SK-MEL-5 (cell line): ENCODE data around the gene VWDE. TPM values are rescaled to one million over a fixed set of nuclear protein-coding genes. Genes with fewer than 3 reads are reported as not detected.
A peak's percentile ranks its signal among the peaks of the same experiment; 100 is the strongest.

Experiments
- DNase-seq: peaks from one replicate; pipeline ENCODE4 v3.0.0-alpha.2; 2016; ENCODE audit warnings: low read depth, low spot score
- in situ Hi-C: cut with HindIII; loops from 2 replicates; pipeline ENCODE4 v1.10.0; 2016; ENCODE audit warnings: low sequenced_read_pairs, high pct_unique_total_duplicates, low pct_unique_long_range_greater_than_20kb
- total RNA-seq: library from RNA; depleted of rRNA; stranded (reverse); fragments of >200 nt; shearing (Covaris generic); gene quantifications from 2 replicates; pipeline ENCODE4 v1.2.3, GENCODE V29; 2014

VWDE gene
- total RNA-seq, 1 experiment from 2014 or later: 0.32 TPM

DNA sequence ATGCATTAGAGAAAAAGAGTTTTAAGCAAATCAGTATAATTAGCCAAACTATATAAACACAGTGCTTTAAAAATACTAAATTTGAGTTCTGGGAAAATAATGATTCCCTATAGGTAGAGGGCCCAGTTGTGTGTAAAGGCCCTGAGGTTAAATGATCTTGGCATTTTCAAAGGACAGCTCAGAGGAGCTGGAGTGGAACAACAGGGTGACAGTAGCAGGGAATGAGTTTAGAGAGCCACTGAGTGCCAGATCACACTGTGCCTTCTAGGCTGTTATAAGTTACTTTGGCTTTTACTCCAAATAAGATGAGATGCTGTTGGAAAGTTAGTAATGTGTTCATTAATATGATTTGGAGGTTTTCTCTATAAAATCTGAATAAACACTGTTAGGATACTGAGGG is 34.6 kb downstream of the VWDE start:
- in situ Hi-C loops: no loop called here

DNA sequence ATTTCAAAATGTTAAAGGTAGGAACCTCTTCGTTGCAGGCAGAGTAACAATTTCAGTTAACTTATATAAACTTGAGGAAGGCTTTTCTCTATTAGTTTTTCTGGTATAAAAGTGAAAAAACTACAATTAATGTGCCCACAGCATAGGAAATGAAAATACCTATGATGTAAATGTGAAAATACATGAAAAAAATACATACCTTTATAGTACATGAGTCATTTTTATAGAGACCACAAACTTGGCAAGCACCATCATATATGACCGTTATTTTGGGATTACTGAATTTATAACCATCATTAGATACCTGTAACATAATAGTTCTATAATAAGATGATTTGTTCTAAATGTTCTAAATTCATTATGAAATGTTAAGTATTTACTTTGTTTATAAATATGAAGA is 42.7 kb downstream of the VWDE start:
- in situ Hi-C loops: no loop called here
- DNase-seq: no peak

More for the DNA sequence above, 34.6 kb downstream of the VWDE start:
- no peak for DNase-seq

DNA sequence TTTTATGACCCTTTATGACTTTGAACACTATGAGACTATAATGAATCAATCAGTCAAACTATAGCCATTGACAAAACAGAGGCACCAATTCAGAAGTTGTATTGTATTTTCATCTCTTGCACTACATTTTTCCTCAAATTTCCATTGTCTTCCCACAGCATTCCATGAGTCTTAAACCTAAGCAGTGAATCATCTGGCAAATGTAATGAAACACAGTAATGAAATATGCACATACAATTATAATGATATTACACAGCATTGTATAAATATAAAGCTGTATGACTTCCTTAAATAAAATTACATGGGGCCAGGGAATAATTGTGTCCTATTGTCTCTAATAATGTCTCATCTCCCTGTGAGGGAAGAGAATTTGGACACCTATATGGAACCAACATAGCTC is 45.0 kb downstream of the VWDE start:
- DNase-seq: no peak
- in situ Hi-C loops: no loop called here

DNA sequence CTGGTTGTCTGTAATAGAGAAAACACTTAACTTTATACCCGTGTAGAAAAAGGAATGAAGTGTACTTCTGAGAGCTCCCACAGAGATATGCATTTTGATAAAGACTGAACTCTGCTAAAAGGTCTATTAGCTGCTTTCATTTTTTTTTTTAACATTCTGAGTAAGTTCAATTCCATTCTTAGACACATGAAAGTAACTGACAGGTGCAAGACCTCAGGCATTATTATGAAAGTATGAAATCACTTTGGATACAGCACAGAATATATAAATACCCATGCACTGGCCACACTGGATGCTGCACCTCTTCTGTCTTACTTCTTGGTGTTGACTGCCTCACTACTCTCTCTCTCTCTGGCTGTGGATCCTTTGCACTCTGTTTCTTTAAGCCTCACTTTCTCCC is 46.2 kb downstream of the VWDE start:
- in situ Hi-C loops: no loop called here
- no peak for DNase-seq

DNA sequence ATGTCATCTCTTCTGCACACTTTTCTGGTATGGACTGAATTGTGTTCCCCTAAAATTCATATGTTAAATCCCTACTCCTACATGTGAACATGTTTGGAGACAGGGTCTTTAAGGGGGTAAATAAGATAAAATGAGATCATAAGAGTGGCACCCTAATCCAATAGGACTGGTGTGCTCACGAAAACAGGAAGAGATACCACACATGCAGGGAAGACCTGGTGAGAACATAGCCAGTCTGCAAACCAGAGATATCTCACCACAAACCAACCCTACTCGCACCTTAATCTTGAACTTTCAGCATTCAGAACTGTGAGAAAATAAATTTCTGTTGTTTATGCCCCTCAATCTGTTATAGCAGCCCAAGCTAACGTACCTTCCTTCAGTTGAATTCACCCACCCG is 51.8 kb downstream of the VWDE start:
- in situ Hi-C loops: no loop called here
- DNase-seq: no peak

DNA sequence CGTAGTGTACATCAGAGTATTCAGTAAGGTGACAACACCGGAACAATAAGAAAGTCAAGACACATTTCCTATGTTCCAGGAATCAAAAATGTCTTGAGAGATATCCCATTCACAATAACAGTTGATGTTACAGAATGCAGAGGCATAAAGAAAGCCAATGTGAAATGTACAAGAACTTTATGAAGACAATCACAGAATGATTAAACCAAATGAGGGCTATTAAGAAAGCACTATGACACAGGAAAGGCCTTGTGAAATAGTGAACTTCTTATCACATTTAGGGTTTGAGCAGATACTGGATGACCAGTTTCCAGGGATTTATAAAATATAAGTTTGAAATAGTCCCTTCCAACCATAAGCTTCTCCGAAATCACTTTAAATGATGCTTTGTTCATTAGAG is 52.7 kb downstream of the VWDE start:
- DNase-seq: no peak
- in situ Hi-C loops: no loop called here

DNA sequence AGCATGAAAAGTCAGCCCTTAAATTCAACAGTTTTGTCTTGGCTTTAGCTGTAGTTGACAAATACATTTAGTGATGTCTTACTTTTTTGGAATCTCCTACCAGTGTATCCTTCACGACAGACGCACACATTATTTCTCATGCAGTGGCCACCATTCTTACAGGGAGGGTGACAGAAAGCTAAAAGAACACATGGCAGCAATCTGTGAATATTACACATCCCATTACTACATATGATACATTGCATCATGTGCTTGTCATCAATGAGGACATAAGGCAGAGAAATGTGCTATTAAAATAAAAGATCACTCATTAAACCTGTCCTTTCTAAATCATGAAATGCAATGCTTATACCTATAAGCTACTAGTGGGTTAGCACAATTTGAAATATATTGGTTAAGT is 66.6 kb downstream of the VWDE start:
- in situ Hi-C loops: no loop called here
- no peak for DNase-seq

DNA sequence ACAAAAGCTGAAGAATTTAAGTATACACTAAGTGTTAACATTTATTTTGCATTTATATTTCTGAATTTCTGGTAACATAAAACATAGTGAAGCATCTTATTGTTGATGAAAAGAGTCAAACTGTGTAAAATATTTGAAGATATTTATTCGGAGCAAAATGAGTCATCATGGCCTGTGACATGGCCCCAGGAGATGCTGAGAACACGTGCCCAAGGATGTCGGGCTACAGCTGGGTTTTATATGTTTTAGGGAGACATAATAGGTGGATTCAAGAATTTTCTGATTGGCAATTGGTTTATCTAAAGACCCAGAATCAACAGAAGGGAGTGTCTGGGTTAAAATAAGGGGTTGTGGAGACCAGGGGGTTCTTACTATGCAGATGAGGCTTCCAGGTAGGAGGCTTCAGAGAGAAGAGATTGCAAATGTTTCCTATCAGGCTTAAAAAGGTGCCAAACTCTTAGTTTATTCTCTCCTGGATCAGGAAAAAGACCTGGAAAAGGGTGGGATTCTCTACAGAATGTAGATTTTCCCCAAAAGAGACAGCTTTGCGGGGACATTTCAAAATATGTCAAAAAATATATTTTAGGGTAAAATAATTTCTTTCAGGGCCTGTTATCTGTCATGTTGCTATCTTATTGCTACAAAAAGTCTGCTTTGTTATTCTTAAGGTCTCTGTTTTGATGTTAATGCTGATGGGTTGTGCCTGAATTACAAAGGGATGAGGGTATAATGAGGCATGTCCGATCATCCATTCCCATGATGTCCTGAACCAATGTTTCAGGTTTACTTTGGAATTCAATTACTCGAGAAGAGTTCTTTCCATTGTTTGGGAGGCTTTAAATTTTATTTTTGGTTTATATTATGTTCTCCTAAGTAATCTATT is 74.5 kb downstream of the VWDE start:
- DNase-seq: no peak
- in situ Hi-C loops: no loop called here

DNA sequence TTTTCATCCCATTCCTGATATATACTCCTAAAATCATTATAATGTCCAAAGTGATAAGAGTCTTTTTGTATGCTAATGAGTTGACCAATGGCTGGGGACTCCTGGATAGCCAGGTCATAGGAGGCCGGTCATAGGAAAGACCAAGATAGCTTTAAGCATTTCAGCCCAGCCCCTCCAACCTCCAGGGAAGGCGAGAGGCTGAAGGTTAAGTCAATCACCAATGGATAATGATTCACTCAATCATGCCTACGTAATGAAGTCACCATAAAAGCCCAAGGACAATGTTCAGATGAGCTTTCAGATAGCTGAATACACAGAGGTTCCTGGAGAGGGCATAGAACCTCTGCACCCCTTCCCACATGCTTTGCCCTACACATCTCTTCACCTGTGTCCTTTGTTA is 75.7 kb downstream of the VWDE start:
- in situ Hi-C loops: no loop called here
- DNase-seq: no peak

DNA sequence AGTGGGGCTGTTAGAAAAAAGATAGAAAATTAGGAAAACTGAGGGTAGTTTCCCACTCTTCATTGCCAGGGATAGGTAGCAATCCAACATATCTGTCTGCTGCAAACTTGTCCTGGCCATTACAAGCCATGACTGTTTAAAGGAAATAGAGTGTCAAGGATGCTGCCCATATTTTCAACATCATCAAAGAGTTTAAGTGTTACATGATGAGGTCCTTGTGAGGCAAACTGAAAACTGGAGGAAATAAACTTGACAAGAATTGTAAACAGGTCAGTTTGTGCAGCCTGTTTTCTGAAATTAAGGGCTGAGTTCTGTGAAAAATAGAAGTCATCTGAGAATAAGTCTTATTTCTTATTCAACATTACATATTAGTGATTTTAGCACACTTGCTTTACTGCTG is 78.0 kb downstream of the VWDE start:
- in situ Hi-C loops: no loop called here
- no peak for DNase-seq

DNA sequence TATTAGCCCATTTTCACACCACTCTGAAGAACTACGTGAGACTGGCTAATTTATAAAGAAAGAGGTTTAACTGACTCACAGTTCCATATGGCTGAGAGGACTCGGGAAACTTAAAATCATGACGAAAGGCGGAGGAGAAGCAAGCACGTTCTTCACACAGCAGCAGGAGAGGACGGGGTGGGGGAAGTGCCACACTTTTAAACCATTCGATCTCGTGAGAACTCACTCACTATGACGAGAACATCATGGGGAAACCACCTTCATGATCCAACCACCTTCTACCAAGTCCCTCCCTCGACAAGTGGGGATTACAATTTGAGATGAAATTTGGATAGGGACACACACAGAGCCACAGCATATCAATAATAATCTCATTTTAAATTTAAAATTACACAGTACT is 80.2 kb downstream of the VWDE start:
- in situ Hi-C loops: no loop called here
- peak; percentile 44 for DNase-seq

DNA sequence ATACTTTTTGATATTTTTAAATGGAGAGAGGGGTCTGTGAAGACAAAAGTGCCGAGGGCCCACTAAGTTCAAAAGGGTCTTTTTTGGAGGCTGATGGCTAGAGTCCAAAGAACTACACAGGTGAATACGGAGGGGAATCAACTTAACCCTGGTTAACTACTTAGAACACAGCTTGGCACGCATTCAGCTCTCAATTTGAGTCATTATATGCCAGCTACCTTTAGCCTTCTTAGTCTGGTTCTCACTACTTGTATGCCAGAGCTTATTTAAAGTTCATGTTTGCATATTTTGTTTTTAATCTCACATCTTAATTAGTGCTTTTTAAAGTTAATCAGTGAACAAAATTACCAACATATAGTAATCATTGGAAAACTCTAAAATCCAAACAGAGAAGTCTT is 80.8 kb downstream of the VWDE start:
- DNase-seq: no peak
- in situ Hi-C loops: no loop called here

DNA sequence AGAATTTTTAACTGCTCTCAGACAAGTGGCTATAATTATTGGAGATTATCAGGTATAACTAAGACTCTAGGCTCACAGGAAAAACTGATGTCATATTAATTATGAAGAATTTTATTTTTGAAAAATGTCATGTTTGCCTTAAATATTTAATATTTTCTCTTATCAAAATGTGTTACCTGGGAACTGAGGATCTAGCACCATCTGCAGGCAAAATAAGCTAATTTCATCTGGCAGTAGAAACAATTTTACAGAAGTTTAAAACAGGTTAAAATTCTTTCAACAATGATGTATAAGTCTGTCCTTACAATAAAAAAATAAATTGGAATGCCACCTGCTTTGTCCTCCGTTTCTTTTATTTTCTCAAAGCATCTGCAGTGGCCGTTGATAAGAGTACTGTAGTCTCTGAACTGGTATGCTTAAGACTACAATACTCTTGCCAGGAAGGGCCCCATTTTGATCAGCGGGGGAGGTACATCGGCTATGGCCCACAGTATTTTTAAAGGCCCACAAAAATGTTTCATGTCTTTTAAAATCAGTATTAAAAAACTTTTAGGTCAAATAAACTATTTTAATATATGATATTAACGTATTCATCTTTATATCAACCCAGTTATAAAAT is 81.3 kb downstream of the VWDE start:
- DNase-seq: peak; percentile 52
- in situ Hi-C loops: no loop called here

DNA sequence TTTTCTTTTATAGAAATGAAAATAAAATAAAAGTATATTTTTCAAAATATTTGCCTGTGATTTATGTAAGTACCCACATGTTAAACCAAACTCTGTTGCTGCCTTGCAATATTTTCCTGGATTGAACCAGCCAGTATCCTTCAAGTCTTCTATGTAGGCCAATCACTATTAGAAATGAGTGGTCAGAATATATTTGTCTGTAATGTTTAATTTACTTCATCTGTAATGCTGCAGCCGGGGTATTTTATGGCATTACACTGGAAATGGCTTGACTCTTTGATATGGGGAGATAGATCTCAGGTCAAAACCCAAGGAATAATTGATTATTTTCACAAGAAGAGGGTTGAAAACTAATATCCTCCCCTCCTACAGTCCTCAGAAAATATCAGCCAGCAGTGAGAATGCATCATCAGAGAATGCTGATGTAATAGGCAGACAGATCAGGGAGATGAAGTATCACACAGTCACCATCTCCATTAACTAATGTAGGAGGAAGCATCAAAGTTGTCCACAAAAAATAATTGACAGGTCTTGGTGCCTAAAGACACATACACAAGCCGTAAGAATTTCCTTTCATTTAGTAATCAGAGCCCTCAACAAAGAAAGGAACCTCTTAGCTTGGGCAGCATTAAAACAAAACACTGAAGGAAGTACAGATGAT is 82.5 kb downstream of the VWDE start:
- DNase-seq: no peak
- in situ Hi-C loops: no loop called here

DNA sequence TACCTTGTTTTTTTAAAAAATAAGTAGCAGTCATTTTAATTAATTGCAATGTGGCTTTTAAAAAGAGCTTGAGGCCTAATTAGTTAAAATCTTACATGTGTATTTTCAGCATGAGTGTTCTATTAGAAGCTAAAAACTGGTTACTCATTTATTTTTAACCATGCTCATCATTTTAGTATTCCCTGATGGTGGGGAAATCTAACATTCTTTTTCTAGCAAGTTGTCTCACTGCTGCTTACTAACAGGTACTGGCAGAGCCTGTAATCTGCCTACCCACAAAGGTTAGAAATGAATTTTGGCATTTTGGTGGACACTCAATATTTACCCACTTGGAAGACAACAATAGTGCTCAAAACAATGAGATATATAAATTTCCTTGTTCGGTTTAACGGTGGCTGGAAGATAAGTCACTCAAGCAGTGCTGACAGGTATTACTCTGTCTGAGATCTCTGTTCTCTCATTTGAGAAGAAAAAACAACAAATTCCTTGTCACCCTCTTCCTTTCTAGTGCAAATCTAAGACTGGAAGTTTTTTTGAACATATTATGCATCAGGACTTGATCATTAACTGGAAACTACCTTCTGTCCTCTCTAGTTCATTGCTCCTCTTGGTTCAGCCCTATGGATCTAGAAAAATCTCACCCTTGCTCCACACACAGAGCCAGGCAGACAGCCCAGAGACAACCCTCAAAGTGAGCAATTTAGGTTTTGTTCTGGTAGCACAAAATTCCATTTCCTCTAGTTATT is 83.3 kb downstream of the VWDE start:
- no peak for DNase-seq
- in situ Hi-C loops: no loop called here

DNA sequence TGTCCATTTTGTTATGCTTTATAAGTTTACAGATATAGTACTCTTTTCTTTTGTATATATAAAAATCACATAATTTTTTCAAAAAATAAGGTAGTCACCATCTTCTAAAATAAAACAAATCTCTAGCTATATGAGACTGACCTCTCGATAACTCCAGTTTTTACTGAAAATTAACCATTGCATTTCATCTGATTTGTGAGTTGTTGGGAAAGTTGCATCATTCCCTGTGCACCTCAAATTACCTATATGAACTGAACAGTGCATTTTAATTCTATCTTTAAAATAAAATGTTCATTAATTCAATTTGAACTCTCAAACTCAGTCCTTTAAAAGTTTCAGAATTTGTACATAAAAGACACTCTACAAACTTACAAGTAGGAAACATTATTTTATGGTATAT is 86.0 kb downstream of the VWDE start:
- in situ Hi-C loops: no loop called here
- DNase-seq: no peak

DNA sequence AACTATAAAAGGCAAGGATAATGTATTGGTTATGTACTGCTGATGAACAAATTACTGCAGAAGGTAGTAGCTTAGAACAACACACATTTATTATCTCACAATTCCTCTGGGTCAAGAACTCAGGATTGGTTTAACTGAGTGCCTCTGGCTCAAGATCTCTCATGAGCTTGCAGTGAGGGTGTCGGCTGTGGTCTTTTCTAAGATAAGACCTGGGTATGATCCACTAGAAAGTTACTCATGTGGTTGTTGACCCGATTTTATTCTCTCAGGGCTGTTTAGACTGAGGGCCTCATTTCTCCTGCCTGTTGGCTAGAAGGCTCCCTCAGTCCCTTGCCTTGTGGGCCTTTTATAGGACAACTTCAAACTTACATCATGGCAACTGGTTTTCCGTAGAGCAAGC is 86.7 kb downstream of the VWDE start:
- in situ Hi-C loops: no loop called here
- DNase-seq: no peak

DNA sequence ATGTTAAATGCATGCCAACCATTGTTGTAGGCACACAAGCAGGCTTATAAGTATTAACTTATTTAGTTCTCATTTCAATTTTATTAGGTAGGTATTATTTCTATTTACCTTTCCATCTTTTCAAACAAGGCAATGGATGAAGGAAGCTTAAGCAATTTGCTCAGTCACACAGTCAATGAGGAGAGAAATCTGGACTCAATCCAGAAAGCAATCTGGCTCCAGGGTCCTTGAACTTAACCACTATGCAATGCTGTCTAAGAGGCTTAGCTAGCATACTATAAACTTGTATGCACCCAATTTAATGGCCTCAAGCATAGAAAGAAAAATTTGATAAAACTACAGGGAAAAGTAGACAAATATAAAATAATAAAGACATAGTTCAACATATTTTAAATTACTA is 88.6 kb downstream of the VWDE start:
- no peak for DNase-seq
- in situ Hi-C loops: no loop called here
